CD4-positive, alpha-beta T cell treated with Interleukin-4 for 1 hour (primary cell): ENCODE measurements around the gene FSIP1.

Source experiments
- DNase-seq, 2 donors: peaks; one replicate each; pipeline ENCODE4 v3.0.0-alpha.2; 2020 to 2022

FSIP1 gene

GRCh38 chr15:39580117-39580484 is 202.5 kb downstream of the FSIP1 start:
- peak; percentile 83 to 86 for DNase-seq

GRCh38 chr15:39579487-39580116 is 203.0 kb downstream of the FSIP1 start:
- DNase-seq: no peak

GRCh38 chr15:39578851-39579486 is 203.7 kb downstream of the FSIP1 start:
- DNase-seq: no peak

- DNase-seq: no peak
Observed at GRCh38 chr15:39575180-39575579, 207.5 kb downstream of the FSIP1 start.

- no peak for DNase-seq
Observed at GRCh38 chr15:39574427-39574826, 208.2 kb downstream of the FSIP1 start.

- DNase-seq: no peak
Observed at GRCh38 chr15:39573844-39574243, 208.8 kb downstream of the FSIP1 start.

GRCh38 chr15:39573287-39573686 is 209.4 kb downstream of the FSIP1 start:
- DNase-seq: no peak

- DNase-seq: no peak
Observed at GRCh38 chr15:39565851-39566250, 216.8 kb downstream of the FSIP1 start.

GRCh38 chr15:39564972-39565665 is 217.5 kb downstream of the FSIP1 start:
- DNase-seq: no peak

GRCh38 chr15:39558421-39558820 is 224.2 kb downstream of the FSIP1 start:
- DNase-seq: no peak

- no peak for DNase-seq
Observed at GRCh38 chr15:39556461-39556860, 226.2 kb downstream of the FSIP1 start.

- DNase-seq: no peak
Observed at GRCh38 chr15:39555885-39556284, 226.8 kb downstream of the FSIP1 start.

- no peak for DNase-seq
Observed at GRCh38 chr15:39554746-39555387, 227.8 kb downstream of the FSIP1 start.

- no peak for DNase-seq
Observed at GRCh38 chr15:39553947-39554693, 228.5 kb downstream of the FSIP1 start.

- DNase-seq: no peak
Observed at GRCh38 chr15:39552556-39552955, 230.1 kb downstream of the FSIP1 start.

GRCh38 chr15:39551476-39551875 is 231.2 kb downstream of the FSIP1 start:
- no peak for DNase-seq
